ENCODE results near the gene C1orf174. TPM values are rescaled to one million over a fixed set of nuclear protein-coding genes. Genes with fewer than 3 reads are reported as not detected.

C1orf174 gene
- total RNA-seq, 1 donor from 2014 or later, result 25.8 TPM

DNA sequence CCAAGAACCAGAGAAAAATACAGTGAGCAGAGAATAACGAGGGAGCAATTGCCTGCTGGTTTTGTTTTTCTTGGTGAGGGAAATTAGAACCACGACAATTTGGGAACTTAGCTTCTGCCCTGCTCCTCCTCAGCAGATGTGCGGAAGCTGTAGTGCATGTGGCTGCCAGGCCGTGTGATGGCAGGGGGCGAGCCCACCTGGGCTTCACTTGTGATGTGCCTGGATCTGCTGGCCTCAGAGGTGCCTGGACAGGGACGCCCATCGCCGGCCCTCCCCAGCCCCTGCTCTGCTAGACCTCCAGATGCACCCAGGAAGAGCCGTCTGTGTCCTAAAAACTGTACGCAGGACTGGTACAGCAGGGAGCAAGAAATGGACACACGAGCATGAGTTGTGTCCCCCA is 28.5 kb upstream of the C1orf174 start:
- Mint-ChIP-seq H3K9me3 (peaks cover 6% of the 10 kb centered on the region), H3K4me1 (peaks cover 12% of the 10 kb centered on the region), H3K4me3 (no peak overlapping the region), H3K27me3 (ENCODE audit: low read depth) (peaks cover 37% of the 10 kb centered on the region), H3K36me3 (no peaks in the 10 kb centered on the region), H3K27ac (no peak overlapping the region)
- DNase-seq (ENCODE audit: low spot score in 2 of 2, unreplicated experiment in 2 of 2), result no peak
- TF ChIP-seq, protein P1, sequence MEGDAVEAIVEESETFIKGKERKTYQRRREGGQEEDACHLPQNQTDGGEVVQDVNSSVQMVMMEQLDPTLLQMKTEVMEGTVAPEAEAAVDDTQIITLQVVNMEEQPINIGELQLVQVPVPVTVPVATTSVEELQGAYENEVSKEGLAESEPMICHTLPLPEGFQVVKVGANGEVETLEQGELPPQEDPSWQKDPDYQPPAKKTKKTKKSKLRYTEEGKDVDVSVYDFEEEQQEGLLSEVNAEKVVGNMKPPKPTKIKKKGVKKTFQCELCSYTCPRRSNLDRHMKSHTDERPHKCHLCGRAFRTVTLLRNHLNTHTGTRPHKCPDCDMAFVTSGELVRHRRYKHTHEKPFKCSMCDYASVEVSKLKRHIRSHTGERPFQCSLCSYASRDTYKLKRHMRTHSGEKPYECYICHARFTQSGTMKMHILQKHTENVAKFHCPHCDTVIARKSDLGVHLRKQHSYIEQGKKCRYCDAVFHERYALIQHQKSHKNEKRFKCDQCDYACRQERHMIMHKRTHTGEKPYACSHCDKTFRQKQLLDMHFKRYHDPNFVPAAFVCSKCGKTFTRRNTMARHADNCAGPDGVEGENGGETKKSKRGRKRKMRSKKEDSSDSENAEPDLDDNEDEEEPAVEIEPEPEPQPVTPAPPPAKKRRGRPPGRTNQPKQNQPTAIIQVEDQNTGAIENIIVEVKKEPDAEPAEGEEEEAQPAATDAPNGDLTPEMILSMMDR (IDR thresholded peaks at IDR 0.05; ENCODE audit: unreplicated experiment), result no peak

DNA sequence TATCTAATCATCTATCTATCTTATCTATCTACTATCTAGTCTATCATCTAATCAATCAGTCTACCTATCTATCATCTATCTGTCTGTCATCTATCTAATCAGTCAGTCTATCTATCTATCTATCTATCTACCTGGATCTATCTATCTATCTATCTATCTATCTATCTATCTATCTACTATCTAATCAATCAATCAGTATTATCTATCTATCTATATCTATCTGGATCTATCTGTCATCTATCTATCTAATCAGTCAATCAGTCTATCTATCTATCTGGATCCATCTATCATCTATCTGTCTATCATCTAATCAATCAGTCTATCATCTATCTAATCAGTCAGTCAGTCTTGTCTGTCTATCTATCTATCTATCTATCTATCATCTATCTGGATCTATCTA is 26.9 kb upstream of the C1orf174 start:
- peaks cover 6% of the 10 kb centered on the region for H3K9me3 Mint-ChIP-seq
- H3K27me3 Mint-ChIP-seq (ENCODE audit: low read depth), result peaks cover 35% of the 10 kb centered on the region

DNA sequence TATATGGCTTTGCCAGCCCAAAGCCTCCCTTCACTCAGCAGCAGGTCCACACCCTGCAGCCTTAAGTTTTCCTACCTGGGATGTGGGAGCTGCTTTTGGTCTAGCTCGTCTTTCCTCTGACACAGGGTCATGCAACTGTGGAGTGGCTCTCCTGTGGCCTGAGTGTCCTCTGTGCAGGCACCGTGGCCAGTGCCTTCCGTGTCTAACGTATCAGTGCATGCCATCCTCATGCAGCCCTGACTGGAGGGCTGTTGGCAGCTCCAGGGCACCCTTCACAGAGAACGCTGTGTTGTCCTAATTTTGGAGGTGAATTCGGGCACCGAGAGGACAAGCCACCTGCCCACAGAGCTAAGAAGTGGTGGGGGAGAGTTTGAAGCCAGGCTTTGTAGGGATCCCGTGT is 25.7 kb upstream of the C1orf174 start:
- no peak for DNase-seq (ENCODE audit: low spot score in 2 of 2, unreplicated experiment in 2 of 2)
- H3K27me3 Mint-ChIP-seq (ENCODE audit: low read depth), result peaks cover 36% of the 10 kb centered on the region
- peaks cover 12% of the 10 kb centered on the region for H3K4me1 Mint-ChIP-seq
- H3K4me3 Mint-ChIP-seq, result no peak overlapping the region
- no peak overlapping the region for H3K27ac Mint-ChIP-seq
- H3K9me3 Mint-ChIP-seq, result peaks cover 6% of the 10 kb centered on the region
- no peaks in the 10 kb centered on the region for H3K36me3 Mint-ChIP-seq
- TF ChIP-seq, protein P1 (IDR thresholded peaks at IDR 0.05; ENCODE audit: unreplicated experiment), result no peak

More for the DNA sequence above, 26.9 kb upstream of the C1orf174 start:
- no peak overlapping the region for H3K27ac Mint-ChIP-seq
- no peak for DNase-seq (ENCODE audit: low spot score in 2 of 2, unreplicated experiment in 2 of 2)
- no peaks in the 10 kb centered on the region for H3K36me3 Mint-ChIP-seq
- H3K4me3 Mint-ChIP-seq, result no peak overlapping the region
- TF ChIP-seq, protein P1 (IDR thresholded peaks at IDR 0.05; ENCODE audit: unreplicated experiment), result no peak
- H3K4me1 Mint-ChIP-seq, result peaks cover 12% of the 10 kb centered on the region

DNA sequence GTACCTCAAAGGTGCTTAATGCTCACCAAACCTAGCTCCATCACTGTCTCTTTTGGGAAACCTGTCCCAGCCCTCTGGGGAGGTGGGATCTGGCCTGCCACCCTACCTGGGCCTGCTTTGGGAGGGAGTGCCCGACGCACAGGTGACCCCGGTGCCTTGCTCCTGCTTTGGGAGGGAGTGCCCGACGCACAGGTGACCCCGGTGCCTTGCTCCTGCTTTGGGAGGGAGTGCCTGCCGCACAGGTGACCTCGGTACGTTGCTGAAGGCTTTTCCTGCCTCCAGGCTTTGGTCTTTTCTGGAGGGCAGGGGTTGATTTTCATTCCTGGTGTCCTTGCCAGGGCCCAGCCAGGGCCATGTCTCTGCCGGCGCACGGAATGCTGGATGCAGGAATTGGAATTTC is 25.2 kb upstream of the C1orf174 start:
- H3K4me3 Mint-ChIP-seq, result no peak overlapping the region
- peaks cover 3% of the 10 kb centered on the region for H3K9me3 Mint-ChIP-seq
- H3K4me1 Mint-ChIP-seq, result peaks cover 12% of the 10 kb centered on the region
- no peak for DNase-seq (ENCODE audit: low spot score in 2 of 2, unreplicated experiment in 2 of 2)
- no peak overlapping the region for H3K27ac Mint-ChIP-seq
- no peaks in the 10 kb centered on the region for H3K36me3 Mint-ChIP-seq
- H3K27me3 Mint-ChIP-seq (ENCODE audit: low read depth), result peaks cover 37% of the 10 kb centered on the region
- TF ChIP-seq, protein P1 (IDR thresholded peaks at IDR 0.05; ENCODE audit: unreplicated experiment), result no peak

DNA sequence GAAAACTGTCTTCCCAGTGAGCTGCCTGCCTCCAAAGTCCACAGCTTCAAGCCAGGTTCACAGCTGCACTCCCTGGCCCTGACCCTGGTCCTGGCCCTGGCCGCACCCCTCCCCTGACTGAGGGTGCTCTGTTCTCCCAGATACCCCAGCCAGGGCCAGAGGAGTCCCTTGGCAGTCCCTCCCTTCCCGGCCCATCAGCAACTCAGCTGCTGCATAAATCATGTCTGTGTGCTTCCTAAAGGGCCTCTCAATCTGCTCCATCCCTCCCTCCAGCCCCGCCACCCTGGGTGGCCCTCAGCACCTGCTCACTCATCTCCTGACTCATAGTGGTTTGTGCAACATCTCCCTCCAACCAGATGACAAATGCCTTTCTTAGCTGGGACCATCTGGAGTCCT is 24.8 kb upstream of the C1orf174 start:
- H3K27ac Mint-ChIP-seq, result no peak overlapping the region
- no peaks in the 10 kb centered on the region for H3K36me3 Mint-ChIP-seq
- no peak for DNase-seq (ENCODE audit: low spot score in 2 of 2, unreplicated experiment in 2 of 2)
- no peaks in the 10 kb centered on the region for H3K9me3 Mint-ChIP-seq
- peaks cover 12% of the 10 kb centered on the region for H3K4me1 Mint-ChIP-seq
- TF ChIP-seq, protein P1 (IDR thresholded peaks at IDR 0.05; ENCODE audit: unreplicated experiment), result no peak
- peaks cover 37% of the 10 kb centered on the region for H3K27me3 Mint-ChIP-seq (ENCODE audit: low read depth)
- no peak overlapping the region for H3K4me3 Mint-ChIP-seq
